Heart right ventricle (tissue), 16 donors: ENCODE measurements around the gene KRTAP10-2. TPM values are rescaled to one million over a fixed set of nuclear protein-coding genes. Genes with fewer than 3 reads are reported as not detected.
"Not testable (repeated sequence)": the region's sequence is repeated elsewhere in the genome, so short reads cannot be mapped to it uniquely, and the experiment has no call there.

ENCODE experiments used
- ATAC-seq, 8 donors: fragments of 200-7000 bp; cut with Tn5 transposase; one replicate each; pipeline ENCODE4 v1.9.1; 2020; ENCODE audit warnings: mild to moderate bottlenecking in 8 of 8, moderate library complexity in 8 of 8, moderate number of reproducible peaks in 1 of 8
- DNase-seq, 2 donors: peaks; one replicate each; pipeline ENCODE4 v3.0.0-alpha.2; 2020
- H3K27ac ChIP-seq, 10 donors: fragments of 200-600 bp; sonication (generic) in 2 of 10; one replicate each; pipeline versions ENCODE4 v1.5.0 to v1.8.0; 2020 to 2022; ENCODE audit warnings: mild to moderate bottlenecking in 3 of 10
- H3K27me3 ChIP-seq, 7 donors: fragments of 200-600 bp; one replicate each; pipeline ENCODE4 v1.8.0; 2021 to 2022; ENCODE audit warnings: mild to moderate bottlenecking in 2 of 7
- H3K36me3 ChIP-seq, 9 donors: fragments of 200-600 bp; sonication (generic) in 1 of 9; one replicate each; pipeline versions ENCODE4 v1.5.0 to v1.8.0; 2020 to 2022; ENCODE audit warnings: mild to moderate bottlenecking in 2 of 9
- H3K4me1 ChIP-seq, 9 donors: fragments of 200-600 bp; sonication (generic) in 1 of 9; one replicate each; pipeline versions ENCODE4 v1.5.0 to v1.8.0; 2020 to 2022; ENCODE audit warnings: mild to moderate bottlenecking in 4 of 9
- H3K4me3 ChIP-seq, 10 donors: fragments of 200-600 bp; sonication (generic) in 2 of 10; one replicate each; pipeline versions ENCODE4 v1.5.0 to v1.8.0; 2020 to 2022; ENCODE audit warnings: mild to moderate bottlenecking in 7 of 10, moderate library complexity in 2 of 10
- H3K9me3 ChIP-seq, 11 donors: fragments of 200-600 bp in 10 of 11; sonication (generic) in 2 of 11; one replicate each; pipeline versions ENCODE4 v1.5.0 to v1.8.0; 2013 to 2022; ENCODE audit warnings: mild to moderate bottlenecking in 2 of 11, control low read depth in 1 of 11, moderate library complexity in 1 of 11
- CTCF ChIP-seq, 9 donors: fragments of 200-600 bp; sonication (generic) in 2 of 9; IDR thresholded peaks; one replicate each; pipeline versions ENCODE4 v1.5.0 to v1.8.0; 2021 to 2022; ENCODE audit warnings: antibody characterized with exemption in 9 of 9, mild to moderate bottlenecking in 5 of 9, moderate library complexity in 1 of 9
- WGBS, 2 donors: extraction: QIAGEN DNeasy Blood & Tissue Kit; methylation state at CpG; one replicate each; pipeline ENCODE4 v1.1.7; 2013; ENCODE audit warnings: inconsistent platforms in 1 of 2; 5-methylcytosine and 5-hydroxymethylcytosine counted together
- intact Hi-C, 10 donors: fragments of 100-400 bp; cut with DNase I; formaldehyde crosslinking; loops; one replicate each; pipeline versions ENCODE4 v1.11.1 to v1.14.2; 2022
- polyA plus RNA-seq, 2 donors: library from polyadenylated mRNA; stranded (reverse); fragments of 200-250 nt; gene quantifications; one replicate each; pipeline ENCODE4 v1.2.3, GENCODE V29; 2013
- total RNA-seq, 10 donors: library from RNA; stranded (reverse); fragmentation: NEBNext Ultra II Directional in 3 of 10; extraction: Animal tissue kit (Norgen Biotek cat#: 25700) in 3 of 10; gene quantifications; one replicate each; pipeline versions ENCODE4 v1.2.1 to v1.2.4, GENCODE V29; 2021 to 2023
- donor health status: Arrhythmogenic right ventricular cardiomyopathy.
- donor health status: ischemic (EF 13 %, LVEDD 7.1; RV severe dilation, severe dysfunction).
- donor health status: healthy with polysubstance abuse.
- donor health status: DM: no; HTN: yes; CAD: no.
- donor health status: DM: no; HTN: no; CAD: no.
- donor health status: ischemic (EF 25% LVEDD 6.9; RV normal size, moderate dysfunction).
- donor health status: ischemic (EF 25% LVEDD 5.7; RV mildly dilated, moderate dysfunction).
- donor health status: healthy.
- donor health status: DM: yes; HTN: yes; CAD: no.
- donor health status: Ischemic cardiomyopathy.
- donor health status: ischemic (EF 35%, LVEDD 5.7; RV mildly dilated, moderate dysfunction).
- donor health status: nonischemic (EF 11% LVEDD 7.7; RV severe dilation, severe dysfunction).
- donor health status: DM: yes; HTN: yes; CAD: no.
- donor health status: PGD.
- donor health status: ischemic (EF 29% LVEDD 5.4; RV normal size, mild dysfunction).
- donor health status: nonischemic (EF 23%, LVEDD 6.1; RV moderate dilation, normal function).

The KRTAP10-2 gene
- total and polyA plus RNA-seq, 12 donors: not detected

- peaks cover 0 to 5% (median 0%) of the 10 kb centered on the region in 11 donors for H3K9me3 ChIP-seq
- H3K4me3 ChIP-seq: no peak overlapping the region
- DNase-seq: no peak
- H3K4me1 ChIP-seq: peaks cover 0 to 4% (median 0%) of the 10 kb centered on the region in 9 donors
- 42 to 46% methylated on average over 20 of the region's 20 CpGs for WGBS, 2 donors
- intact Hi-C loops: no loop called here
- H3K36me3 ChIP-seq: no peaks in the 10 kb centered on the region
- ATAC-seq: peak in 2 of 8 donors; percentile 20 to 44
- TF ChIP-seq CTCF (IDR thresholded peaks at IDR 0.05): no peak
- no peak overlapping the region for H3K27ac ChIP-seq
- H3K27me3 ChIP-seq: peaks cover 0 to 53% (median 12%) of the 10 kb centered on the region in 7 donors
These were observed 42.5 kb upstream of the KRTAP10-2 start for GRCh38 chr21:44593598-44594405.

GRCh38 chr21:44592446-44593311, 41.4 kb upstream of the KRTAP10-2 start, which contains the start of gene KRTAP10-6:
Gene KRTAP10-6 (minus strand): TSS chr21:44592505. CDS start chr21:44592484, 21 bp downstream.
- Histone ChIP-seq H3K9me3 (no peaks in the 10 kb centered on the region), H3K27ac (no peak within 1 kb of the TSS), H3K27me3 (peaks cover 0 to 41% (median 12%) of the 10 kb centered on the region in 7 donors), H3K4me1 (peaks cover 0 to 4% (median 0%) of the 10 kb centered on the region in 9 donors), H3K4me3 (no peak within 1 kb of the TSS), H3K36me3 (no peaks in the 10 kb centered on the region)
- WGBS, 2 donors: 65 to 67% methylated on average over 33 of the region's 33 CpGs
- DNase-seq (peak in 1 of 2 donors; percentile 6), ATAC-seq (peak in 1 of 8 donors; percentile 22)
- intact Hi-C loops: no loop called here
- no peak for TF ChIP-seq CTCF (IDR thresholded peaks at IDR 0.05)

- H3K27ac ChIP-seq, DNase-seq, H3K9me3 ChIP-seq, intact Hi-C loops, H3K4me3 ChIP-seq, H3K4me1 ChIP-seq, H3K36me3 ChIP-seq: not testable (repeated sequence)
- peaks cover 0 to 42% (median 12%) of the 10 kb centered on the region in 7 donors for H3K27me3 ChIP-seq
- 41 to 90% methylated on average over 2 to 4 of the region's 4 CpGs for WGBS, 2 donors
- peak in 2 of 8 donors; percentile 40 to 59 for ATAC-seq
These were observed 40.5 kb upstream of the KRTAP10-2 start for GRCh38 chr21:44591801-44592130.

- H3K4me3 ChIP-seq, DNase-seq, intact Hi-C loops, H3K27ac ChIP-seq, H3K4me1 ChIP-seq, H3K9me3 ChIP-seq, H3K36me3 ChIP-seq: not testable (repeated sequence)
- 60 to 72% methylated on average over 11 to 18 of the region's 19 CpGs for WGBS, 2 donors
- peaks cover 0 to 47% (median 17%) of the 10 kb centered on the region in 7 donors for H3K27me3 ChIP-seq
- ATAC-seq: peak in 2 of 8 donors; percentile 20 to 51
These were observed 39.8 kb upstream of the KRTAP10-2 start for GRCh38 chr21:44590897-44591800.
